Stimulated activated CD4-positive, alpha-beta T cell treated with anti-CD3 and anti-CD28 coated beads, Interleukin-15, amount 100 ng/mL, for 24 hours (primary cell): ENCODE results near the gene PRR20C.
"Not testable (repeated sequence)": the region's sequence is repeated elsewhere in the genome, so short reads cannot be mapped to it uniquely, and the experiment has no call there.

ENCODE experiments used
- DNase-seq: peaks from one replicate; pipeline ENCODE4 v3.0.0-alpha.2; 2020

Gene PRR20C

GRCh38 chr13:57153761-57154160, at the start of gene PRR20C:
Gene PRR20C, plus strand, starts transcription at chr13:57154061. Its CDS starts 387 bp downstream, at chr13:57154448.
- not testable (repeated sequence) for DNase-seq

DNA sequence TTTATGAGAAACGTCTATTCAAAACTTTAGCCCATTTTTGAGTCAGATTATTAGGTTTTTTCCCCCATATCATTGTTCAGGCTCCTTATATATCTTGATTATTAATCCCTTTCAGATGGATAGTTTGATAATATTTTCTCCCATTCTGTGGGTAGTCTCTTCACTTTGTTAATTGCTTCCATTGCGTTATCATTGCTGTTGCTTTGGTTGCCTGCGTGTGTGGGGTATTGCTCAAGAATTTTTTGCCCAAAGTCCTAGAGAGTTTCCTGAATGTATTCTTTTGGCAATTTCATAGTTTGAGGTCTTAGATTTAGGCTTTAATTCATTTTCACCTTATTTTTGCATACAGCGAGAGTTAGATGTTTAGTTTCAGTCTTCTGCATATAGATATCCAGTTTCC, 38.9 kb upstream of the PRR20C start:
- DNase-seq, result no peak

- DNase-seq, result no peak
Measured at GRCh38 chr13:57123681-57124080, 30.2 kb upstream of the PRR20C start.

DNA sequence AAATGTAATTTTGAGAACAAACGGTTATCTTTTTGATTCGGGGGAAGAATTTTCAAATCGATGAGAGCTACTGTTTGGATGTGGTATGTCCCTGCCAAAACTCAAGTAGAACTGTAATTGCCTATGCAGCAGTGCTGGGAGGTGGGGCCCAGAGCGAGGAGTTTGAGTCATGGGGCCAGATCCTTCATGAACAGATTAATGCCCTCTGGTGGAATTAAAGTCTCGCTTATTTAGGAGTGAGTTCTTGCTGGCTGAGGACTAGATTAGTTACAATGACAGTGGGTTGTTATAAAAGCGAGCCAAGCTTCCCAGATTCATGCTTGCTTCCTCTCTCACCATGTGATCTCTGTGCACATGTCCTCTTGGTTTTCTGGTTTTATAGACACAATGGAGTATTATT, 25.0 kb upstream of the PRR20C start:
- no peak for DNase-seq

- no peak for DNase-seq
Measured at GRCh38 chr13:57136093-57136492, 17.8 kb upstream of the PRR20C start.

DNA sequence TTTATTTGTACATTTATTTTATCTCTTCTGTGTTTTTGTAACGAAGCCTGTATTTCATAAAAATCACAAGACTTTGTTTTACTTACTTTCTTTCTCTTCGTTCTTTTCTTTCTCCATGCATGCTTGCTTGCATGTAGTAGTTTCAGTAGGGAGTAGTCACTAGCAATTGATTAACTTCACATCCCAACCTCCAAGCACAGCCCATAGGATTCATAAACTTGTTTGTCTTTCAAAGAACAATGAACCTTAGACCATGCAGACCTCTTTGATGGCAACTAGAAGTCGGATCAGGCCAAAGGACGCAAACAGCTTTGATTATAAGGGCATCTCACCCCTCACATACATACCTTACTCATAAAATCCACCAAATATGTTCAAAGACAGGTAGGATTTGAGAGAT, 16.3 kb upstream of the PRR20C start:
- DNase-seq, result no peak

DNA sequence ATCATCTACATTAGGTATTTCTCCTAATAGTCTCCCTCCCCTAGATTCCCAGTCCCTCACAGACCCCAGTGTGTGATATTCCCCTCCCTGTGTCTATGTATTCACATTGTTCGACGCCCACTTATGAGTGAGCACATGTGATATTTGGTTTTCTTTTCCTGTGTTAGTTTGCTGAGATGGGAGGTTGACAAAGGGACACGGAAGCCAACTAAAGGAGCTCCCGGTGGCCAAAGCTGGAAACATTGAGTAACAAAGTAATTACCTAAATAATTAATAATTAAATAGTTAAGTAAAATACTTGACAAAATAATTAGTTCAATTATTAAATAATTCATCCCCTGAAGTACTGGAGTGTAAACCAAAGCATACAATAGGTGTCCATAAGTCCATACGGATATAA, 14.9 kb upstream of the PRR20C start:
- DNase-seq, result no peak

DNA sequence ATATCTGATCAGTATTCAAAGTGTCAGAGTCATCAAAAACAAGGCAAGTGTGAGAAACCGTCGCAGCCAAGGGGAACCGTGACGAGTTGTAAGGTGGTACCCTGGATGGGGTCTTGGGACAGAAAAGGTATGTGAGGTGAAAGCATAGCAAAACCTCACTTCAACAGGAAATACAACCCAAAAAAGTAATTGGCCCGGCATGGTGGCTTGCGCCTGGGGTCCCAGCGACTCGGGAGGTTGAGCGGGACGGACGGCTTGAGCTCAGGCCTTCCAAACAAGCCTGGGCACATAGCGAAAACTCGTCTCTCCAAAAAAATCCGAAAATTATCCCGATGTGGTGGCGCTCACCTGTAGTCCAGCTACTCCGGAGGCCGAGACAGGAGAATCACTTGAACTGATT, 14.1 kb upstream of the PRR20C start:
- not testable (repeated sequence) for DNase-seq

GRCh38 chr13:57140235-57140968, 13.5 kb upstream of the PRR20C start, which contains the start of gene PRR20A:
Gene PRR20A, plus strand, starts transcription at chr13:57140918. Its CDS starts 387 bp downstream, at chr13:57141305.
- DNase-seq, result not testable (repeated sequence)

DNA sequence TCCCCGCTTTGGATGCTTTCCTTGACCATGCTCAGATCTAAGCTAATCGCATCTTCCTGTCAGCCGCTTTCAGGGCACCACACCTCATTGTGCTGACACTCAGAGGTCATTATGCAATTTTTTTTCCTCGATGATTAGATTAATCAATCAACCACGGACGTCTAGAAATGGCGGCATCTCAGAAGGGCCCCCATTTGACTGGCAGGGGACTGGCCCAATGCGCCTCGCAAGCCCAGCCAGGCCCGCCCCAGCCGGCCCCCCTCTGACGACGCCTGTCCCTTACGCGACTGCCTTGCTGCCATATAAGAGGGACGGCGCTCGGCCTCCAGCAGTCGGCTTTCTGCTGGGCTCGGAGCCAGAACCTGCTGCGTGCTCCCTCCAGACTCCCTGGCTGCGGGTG, 6.7 kb upstream of the PRR20C start, which contains the start of gene PRR20B:
TSS of gene PRR20B (plus strand) at position 301 of the 400 bp plus-strand sequence. CDS start 387 bp downstream, outside the sequence.
- DNase-seq, result not testable (repeated sequence)

DNA sequence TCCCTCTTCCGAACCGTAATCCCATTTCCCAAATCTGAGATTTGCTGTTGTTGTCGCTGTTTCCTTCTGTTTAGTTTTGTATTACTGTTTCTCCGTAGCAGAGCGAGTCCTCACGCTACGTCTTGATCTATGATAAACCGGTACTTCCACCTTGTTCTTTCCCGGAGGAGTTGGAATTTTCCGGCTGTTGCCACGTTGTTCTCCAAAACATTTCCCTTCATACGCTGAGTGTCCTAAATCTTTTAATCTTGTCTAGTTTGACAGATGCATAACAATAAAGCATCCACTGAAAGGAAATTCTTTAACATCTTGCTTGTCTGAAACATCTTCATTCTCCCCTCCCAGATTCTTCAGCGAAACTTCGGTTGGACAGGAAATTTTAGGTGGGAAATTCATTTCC, 5.8 kb upstream of the PRR20C start:
- not testable (repeated sequence) for DNase-seq

GRCh38 chr13:57160332-57160731, 6.5 kb downstream of the PRR20C start, which contains the start of gene PRR20D:
Gene PRR20D, plus strand, starts transcription at chr13:57160632. Its CDS starts 387 bp downstream, at chr13:57161019.
- not testable (repeated sequence) for DNase-seq

- not testable (repeated sequence) for DNase-seq
Measured at GRCh38 chr13:57166897-57167296, 13.0 kb downstream of the PRR20C start, which contains the start of gene PRR20E. Gene PRR20E, plus strand, starts transcription at chr13:57167197. Its CDS starts 387 bp downstream, at chr13:57167584.

DNA sequence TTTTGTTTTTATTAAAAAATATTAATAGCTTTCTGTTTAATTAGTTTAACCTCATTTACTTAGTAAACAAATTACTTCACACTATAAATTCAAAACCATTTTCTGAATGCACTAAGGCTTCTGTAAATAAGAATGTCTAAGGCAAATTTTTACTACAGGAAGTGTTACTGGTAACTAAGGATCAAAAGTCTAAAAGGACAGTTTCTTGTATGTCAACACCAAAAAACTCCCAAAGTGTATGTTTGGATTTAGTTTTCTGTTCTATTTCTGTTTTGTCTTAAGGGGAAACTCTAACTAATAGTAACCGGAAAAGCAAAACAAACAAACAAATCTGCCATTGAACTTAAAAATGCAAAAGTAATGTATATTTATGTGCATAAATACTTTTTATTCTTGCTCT, 37.8 kb downstream of the PRR20C start:
- no peak for DNase-seq
